Suprapubic skin (tissue), 4 donors: ENCODE results near the gene TMEM131. TPM values are rescaled to one million over a fixed set of nuclear protein-coding genes. Genes with fewer than 3 reads are reported as not detected.

ENCODE experiments used
- DNase-seq, 2 donors: peaks; one replicate each; pipeline ENCODE4 v3.0.0-alpha.2; 2019; ENCODE audit warnings: low spot score in 2 of 2
- H3K27ac ChIP-seq: fragments of 200-600 bp; sonication (generic); one replicate; pipeline ENCODE4 v1.5.1; 2019
- H3K27me3 ChIP-seq: fragments of 200-600 bp; sonication (generic); one replicate; pipeline ENCODE4 v1.5.1; 2019
- H3K36me3 ChIP-seq: fragments of 200-600 bp; sonication (generic); one replicate; pipeline ENCODE4 v1.5.1; 2019
- H3K4me1 ChIP-seq: fragments of 200-600 bp; sonication (generic); one replicate; pipeline ENCODE4 v1.5.1; 2019
- H3K4me3 ChIP-seq: fragments of 200-600 bp; sonication (generic); one replicate; pipeline ENCODE4 v1.5.1; 2019; ENCODE audit warnings: mild to moderate bottlenecking
- H3K9me3 ChIP-seq: fragments of 200-600 bp; sonication (generic); one replicate; pipeline ENCODE4 v1.5.1; 2019
- CTCF ChIP-seq, 2 donors: fragments of 200-600 bp in 1 of 2; fragments of 450-650 bp in 1 of 2; sonication (generic) in 1 of 2; IDR thresholded peaks; one replicate each; pipeline ENCODE4 v1.5.1; 2016 to 2019; ENCODE audit warnings: antibody characterized with exemption in 2 of 2, mild to moderate bottlenecking in 1 of 2, moderate library complexity in 1 of 2
- EP300 ChIP-seq: sonication (generic); formaldehyde crosslinking; IDR thresholded peaks from one replicate; pipeline ENCODE4 v1.6.1; 2017; ENCODE audit warnings: antibody characterized with exemption
- POLR2A ChIP-seq, 2 donors: fragments of 450-650 bp; IDR thresholded peaks; one replicate each; pipeline ENCODE4 v1.6.1; 2017; ENCODE audit warnings: antibody characterized with exemption in 2 of 2, mild to moderate bottlenecking in 2 of 2, moderate library complexity in 2 of 2
- POLR2AphosphoS5 ChIP-seq, 3 donors: sonication (generic); formaldehyde crosslinking; IDR thresholded peaks; one replicate each; pipeline ENCODE4 v1.6.1; 2017; ENCODE audit warnings: antibody characterized with exemption in 3 of 3
- WGBS: methylation state at CpG from one replicate; pipeline ENCODE4 v1.1.5; 2018; 5-methylcytosine and 5-hydroxymethylcytosine counted together
- total RNA-seq, 4 donors: library from RNA; depleted of rRNA; stranded (reverse); fragments of >200 nt; gene quantifications; one replicate each; pipeline ENCODE4 v1.1.0, GENCODE V29; 2016

Gene TMEM131
- total RNA-seq, 4 donors from 2014 or later, result 39.7 to 117 (median 42.5) TPM

GRCh38 chr2:97736185-97736584 lies 259.6 kb downstream of the TMEM131 start:
- Histone ChIP-seq H3K27me3 (no peaks in the 10 kb centered on the region), H3K4me1 (peaks cover 8% of the 10 kb centered on the region), H3K36me3 (no peaks in the 10 kb centered on the region), H3K27ac (no peak overlapping the region), H3K4me3 (no peak overlapping the region), H3K9me3 (no peaks in the 10 kb centered on the region)
- TF ChIP-seq CTCF (IDR thresholded peaks at IDR 0.05) (no peak), EP300 (no peak), POLR2A (IDR thresholded peaks at IDR 0.05) (no peak), POLR2AphosphoS5 (IDR thresholded peaks at IDR 0.05) (no peak)
- no peak for DNase-seq
- 69% methylated on average over 4 of the region's 4 CpGs for WGBS

GRCh38 chr2:97735161-97735561 lies 260.6 kb downstream of the TMEM131 start:
- no peaks in the 10 kb centered on the region for H3K4me1 ChIP-seq
- H3K9me3 ChIP-seq, result no peaks in the 10 kb centered on the region
- peak in 1 of 2 donors; percentile 77 for DNase-seq
- no peak overlapping the region for H3K4me3 ChIP-seq
- no peaks in the 10 kb centered on the region for H3K36me3 ChIP-seq
- 91% methylated on average over 14 of the region's 29 CpGs for WGBS
- no peaks in the 10 kb centered on the region for H3K27me3 ChIP-seq
- no peak overlapping the region for H3K27ac ChIP-seq
- TF ChIP-seq POLR2A (IDR thresholded peaks at IDR 0.05) (no peak), CTCF (IDR thresholded peaks at IDR 0.05) (no peak), POLR2AphosphoS5 (IDR thresholded peaks at IDR 0.05) (no peak), EP300 (no peak)

- TF ChIP-seq POLR2AphosphoS5 (IDR thresholded peaks at IDR 0.05) (no peak), POLR2A (IDR thresholded peaks at IDR 0.05) (no peak), CTCF (IDR thresholded peaks at IDR 0.05) (no peak), EP300 (no peak)
- H3K4me3 ChIP-seq, result no peak overlapping the region
- peak in 1 of 2 donors; percentile 78 for DNase-seq
- no peak overlapping the region for H3K27ac ChIP-seq
- H3K27me3 ChIP-seq, result no peaks in the 10 kb centered on the region
- H3K9me3 ChIP-seq, result no peaks in the 10 kb centered on the region
- WGBS, result 78% methylated on average over 22 of the region's 44 CpGs
- H3K36me3 ChIP-seq, result no peaks in the 10 kb centered on the region
- H3K4me1 ChIP-seq, result no peaks in the 10 kb centered on the region
Observed at GRCh38 chr2:97734061-97735051, 261.4 kb downstream of the TMEM131 start.

- H3K4me3 ChIP-seq, result no peak overlapping the region
- H3K27ac ChIP-seq, result no peak overlapping the region
- DNase-seq, result peak; percentile 48 to 74
- no peaks in the 10 kb centered on the region for H3K9me3 ChIP-seq
- TF ChIP-seq POLR2A (IDR thresholded peaks at IDR 0.05) (no peak), EP300 (no peak), CTCF (IDR thresholded peaks at IDR 0.05) (no peak), POLR2AphosphoS5 (IDR thresholded peaks at IDR 0.05) (no peak)
- H3K4me1 ChIP-seq, result peaks cover under 1% of the 10 kb centered on the region
- no peaks in the 10 kb centered on the region for H3K27me3 ChIP-seq
- WGBS, result 83% methylated on average over 17 of the region's 20 CpGs
- no peaks in the 10 kb centered on the region for H3K36me3 ChIP-seq
Observed at GRCh38 chr2:97733341-97734035, 262.3 kb downstream of the TMEM131 start.
